ENCODE data around the gene L3MBTL4.

DNA sequence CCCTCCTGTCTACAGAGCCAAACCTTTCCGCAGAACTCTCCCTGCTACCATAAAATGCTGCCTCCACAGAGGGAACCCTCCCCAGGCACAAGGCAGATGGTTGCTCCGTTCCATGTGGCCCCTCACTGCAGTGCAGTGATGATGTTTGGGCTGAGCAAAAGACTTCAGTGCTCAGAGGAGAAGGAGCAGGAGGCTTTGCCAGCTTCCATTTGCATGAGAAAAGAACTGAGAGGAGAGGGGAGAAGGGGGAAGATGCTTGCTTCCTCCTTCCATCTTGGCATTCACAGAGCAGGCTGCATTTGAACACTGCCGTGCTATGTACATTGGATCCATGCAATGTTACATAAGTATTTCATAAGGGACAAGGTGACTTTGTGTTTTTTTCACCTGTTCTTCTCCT, 472.8 kb downstream of the L3MBTL4 start:
- TF ChIP-seq, protein P1, sequence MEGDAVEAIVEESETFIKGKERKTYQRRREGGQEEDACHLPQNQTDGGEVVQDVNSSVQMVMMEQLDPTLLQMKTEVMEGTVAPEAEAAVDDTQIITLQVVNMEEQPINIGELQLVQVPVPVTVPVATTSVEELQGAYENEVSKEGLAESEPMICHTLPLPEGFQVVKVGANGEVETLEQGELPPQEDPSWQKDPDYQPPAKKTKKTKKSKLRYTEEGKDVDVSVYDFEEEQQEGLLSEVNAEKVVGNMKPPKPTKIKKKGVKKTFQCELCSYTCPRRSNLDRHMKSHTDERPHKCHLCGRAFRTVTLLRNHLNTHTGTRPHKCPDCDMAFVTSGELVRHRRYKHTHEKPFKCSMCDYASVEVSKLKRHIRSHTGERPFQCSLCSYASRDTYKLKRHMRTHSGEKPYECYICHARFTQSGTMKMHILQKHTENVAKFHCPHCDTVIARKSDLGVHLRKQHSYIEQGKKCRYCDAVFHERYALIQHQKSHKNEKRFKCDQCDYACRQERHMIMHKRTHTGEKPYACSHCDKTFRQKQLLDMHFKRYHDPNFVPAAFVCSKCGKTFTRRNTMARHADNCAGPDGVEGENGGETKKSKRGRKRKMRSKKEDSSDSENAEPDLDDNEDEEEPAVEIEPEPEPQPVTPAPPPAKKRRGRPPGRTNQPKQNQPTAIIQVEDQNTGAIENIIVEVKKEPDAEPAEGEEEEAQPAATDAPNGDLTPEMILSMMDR (IDR thresholded peaks at IDR 0.05 in 4 of 5, conservative IDR thresholded peaks at IDR 0.05 in 1 of 5) = no peak
- TF ChIP-seq POLR2A (IDR thresholded peaks at IDR 0.05) = no peak

Data from gastrocnemius medialis (tissue), 4 donors.